ENCODE data around the gene MZB1.

Gene MZB1

DNA sequence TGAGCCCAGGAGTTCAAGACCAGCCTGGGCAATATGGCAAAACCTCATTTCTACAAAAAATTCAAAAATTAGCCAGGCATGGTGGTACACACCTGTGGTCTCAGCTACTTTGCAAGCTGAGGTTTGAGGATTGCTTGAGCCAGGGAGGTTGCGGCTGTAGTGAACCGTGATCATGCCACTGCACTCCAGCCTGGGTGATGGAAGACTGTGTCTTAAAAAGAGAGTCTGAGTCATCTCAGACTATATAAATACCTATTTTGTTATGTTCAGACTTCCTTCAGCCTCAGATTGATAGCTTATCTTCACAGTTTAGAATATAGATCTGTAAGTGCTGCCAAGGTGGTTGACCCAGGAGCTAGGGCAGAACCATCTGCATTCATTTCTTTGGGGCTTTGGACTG lies 49.7 kb downstream of the MZB1 start:
- Histone ChIP-seq H3K36me3 (ENCODE audit: insufficient read depth, low read length) (no peaks in the 10 kb centered on the region), H3K9me3 (replicated peaks; ENCODE audit: low read length) (no peaks in the 10 kb centered on the region), H3K4me1 (ENCODE audit: control insufficient read depth, insufficient read depth, low read length) (peaks cover 15% of the 10 kb centered on the region), H3K27me3 (ENCODE audit: control insufficient read depth, insufficient read depth, low read length) (no peaks in the 10 kb centered on the region), H3K4me2 (ENCODE audit: low read length) (no peak overlapping the region), H3K9ac (ENCODE audit: low read depth, low read length) (no peak overlapping the region), H3K4me3 (ENCODE audit: low read length) (no peak overlapping the region)

Measured in skeletal muscle satellite cell (primary cell).